Stimulated activated CD8-positive, alpha-beta memory T cell treated with anti-CD3 and anti-CD28 coated beads, Interleukin-7, amount 100 ng/mL, for 4 hours (primary cell): ENCODE data around the gene GRPEL1.
"Not testable (repeated sequence)": the region's sequence is repeated elsewhere in the genome, so short reads cannot be mapped to it uniquely, and the experiment has no call there.

Source experiments
- DNase-seq, 2 donors: peaks; one replicate each; pipeline ENCODE4 v3.0.0-alpha.2; 2020; ENCODE audit warnings: low read depth in 2 of 2

GRPEL1 gene

DNA sequence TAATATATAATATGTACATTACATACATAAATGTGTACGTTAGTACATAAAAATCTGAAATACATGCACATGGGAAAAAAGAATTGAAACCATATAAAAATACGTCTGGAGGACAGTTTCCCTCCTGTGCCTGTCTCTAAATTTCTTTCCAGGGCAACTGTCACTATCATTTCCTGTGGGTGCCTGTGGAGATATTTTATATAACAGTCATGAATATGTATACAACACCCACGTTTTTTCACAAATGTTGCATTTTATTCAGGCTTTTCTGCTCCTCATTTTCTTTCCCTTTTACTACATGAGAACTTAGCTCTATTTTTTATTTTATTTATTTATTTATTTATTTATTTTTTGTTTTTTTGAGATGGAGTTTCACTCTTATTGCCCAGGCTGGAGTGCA, 24.2 kb upstream of the GRPEL1 start:
- DNase-seq = no peak

DNA sequence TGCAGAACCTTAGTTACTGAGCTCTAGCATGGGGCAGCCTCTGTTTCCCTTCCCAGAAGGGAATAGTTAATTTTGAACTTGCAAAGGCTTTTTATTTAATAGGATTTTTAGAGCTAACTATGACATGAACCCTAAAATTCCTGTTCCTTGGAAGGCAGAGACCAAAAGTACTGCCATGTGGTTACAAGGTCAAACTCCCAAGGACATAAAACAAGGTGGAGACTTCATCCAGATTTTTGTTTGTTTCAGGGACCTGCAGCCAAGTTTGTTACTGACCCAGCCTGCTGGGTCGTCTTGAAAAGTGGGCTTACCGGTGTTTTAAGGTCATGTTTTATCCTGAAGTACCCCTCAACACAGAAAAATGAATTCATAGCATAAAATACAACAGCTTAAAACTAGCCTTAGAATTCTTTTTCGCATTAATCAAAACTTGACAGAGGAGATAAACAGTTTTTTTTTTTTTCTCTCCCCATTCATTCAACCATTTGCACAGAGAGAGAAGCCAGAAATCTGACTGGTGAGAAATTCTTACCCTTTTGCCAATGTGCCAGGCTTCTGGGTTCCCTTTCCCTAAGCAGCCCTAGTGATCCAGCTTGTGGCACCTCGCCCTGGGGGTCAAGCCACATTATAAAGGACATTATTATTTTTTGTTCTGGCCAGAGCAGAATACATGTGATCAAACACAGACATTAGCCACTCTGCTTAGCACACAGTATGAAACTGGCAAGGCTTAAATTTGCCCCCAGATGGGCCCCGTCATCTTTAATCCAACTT, 21.5 kb upstream of the GRPEL1 start:
- DNase-seq = no peak

DNA sequence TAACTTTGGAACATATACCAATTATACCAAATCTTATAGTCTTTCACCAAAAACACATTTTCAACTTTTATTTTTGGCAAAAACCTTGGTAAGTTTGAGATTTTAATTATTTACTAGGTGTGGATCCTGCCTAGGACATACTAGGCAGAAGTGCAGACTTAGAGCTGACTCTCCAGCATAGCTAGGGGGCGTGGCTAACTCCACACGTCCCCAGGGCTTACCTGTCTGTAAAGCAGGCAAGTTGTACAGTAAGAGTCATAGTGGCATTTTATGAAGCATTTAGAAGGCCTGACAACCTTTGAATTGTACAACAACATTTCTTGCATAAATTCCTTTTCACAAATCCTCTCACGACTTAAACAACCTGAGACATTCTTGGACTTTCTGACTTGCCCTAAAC, 19.2 kb upstream of the GRPEL1 start:
- no peak for DNase-seq

DNA sequence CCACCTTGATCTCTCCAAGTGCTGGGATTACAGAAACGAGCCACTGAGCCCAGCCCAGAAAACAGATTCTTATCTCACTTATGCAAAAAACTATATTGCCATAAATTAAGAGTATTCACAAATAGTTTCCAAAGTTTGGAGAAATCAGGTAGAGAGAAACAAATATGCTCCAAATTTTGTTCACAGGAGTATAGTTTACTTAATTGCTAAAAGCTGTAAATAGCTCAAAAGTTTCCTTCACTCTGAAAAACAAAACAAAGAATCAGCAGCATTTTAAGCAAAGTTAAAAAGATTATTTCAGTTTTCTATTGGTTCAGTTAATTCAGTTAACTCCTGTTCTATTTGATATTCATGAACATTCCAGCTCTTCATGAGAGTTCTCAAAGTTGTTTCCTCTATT, 18.5 kb upstream of the GRPEL1 start:
- no peak for DNase-seq

DNA sequence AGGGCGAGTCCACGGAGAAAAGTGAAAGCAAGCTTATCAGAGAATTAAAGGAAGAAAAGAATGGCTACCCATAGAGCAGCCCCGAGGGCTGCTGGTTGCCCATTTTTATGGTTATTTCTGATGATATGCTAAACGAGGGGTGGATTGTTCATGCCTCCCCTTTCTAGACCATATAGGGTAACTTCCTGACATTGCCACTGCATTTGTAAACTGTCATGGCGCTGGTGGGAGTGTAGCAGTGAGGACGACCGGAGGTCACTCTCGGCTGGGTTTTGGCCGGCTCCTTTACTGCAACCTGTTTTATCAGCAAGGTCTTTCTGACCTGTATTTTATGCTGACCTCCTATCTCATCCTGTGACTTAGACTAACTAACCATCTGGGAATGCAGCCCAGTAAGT, 16.7 kb upstream of the GRPEL1 start:
- not testable (repeated sequence) for DNase-seq

DNA sequence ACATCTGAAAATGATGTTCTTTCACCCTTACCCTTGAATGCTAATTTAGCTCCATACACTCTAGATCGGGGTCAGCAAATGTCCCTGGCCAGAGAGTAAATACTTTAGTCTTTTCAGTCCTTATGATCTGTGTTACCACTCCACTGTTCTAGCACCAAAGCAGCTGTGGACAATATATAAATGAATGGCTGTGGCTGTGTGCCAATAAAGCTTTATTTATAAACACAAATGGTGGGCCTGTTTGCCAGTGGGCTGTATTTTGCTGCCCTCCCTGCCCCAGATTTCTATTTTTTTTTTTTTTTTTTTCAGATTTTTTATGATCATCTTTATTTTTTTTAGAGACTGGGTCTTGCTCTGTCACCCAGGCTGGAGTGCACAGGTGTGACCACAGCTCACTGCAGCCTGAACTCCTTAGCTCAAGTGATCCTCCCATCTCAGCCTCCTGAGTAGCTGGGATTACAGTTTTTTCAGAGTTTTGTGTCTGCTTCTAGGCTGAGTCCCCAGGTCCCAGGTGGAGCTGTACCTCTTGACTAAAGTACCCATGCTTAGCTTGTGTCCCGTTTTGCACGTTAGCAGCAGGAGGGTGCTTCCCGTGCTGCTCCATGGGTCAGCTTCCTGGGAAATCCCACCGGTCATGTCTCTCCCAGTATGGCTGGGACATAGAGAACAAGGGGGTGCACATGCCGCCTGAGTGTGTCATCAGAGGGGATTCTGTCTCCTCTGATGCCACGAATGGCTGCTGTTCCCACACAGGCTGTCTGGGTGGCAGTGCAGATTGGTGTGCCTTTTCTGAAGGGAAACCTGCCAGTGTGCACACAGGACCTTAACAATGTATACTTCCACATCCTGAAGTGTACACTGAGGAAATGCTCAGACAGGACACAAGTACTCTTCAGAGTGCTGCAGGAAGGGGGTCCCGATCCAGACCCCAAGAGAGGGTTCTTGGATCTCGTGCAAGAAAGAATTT, 16.0 kb upstream of the GRPEL1 start:
- DNase-seq = no peak

DNA sequence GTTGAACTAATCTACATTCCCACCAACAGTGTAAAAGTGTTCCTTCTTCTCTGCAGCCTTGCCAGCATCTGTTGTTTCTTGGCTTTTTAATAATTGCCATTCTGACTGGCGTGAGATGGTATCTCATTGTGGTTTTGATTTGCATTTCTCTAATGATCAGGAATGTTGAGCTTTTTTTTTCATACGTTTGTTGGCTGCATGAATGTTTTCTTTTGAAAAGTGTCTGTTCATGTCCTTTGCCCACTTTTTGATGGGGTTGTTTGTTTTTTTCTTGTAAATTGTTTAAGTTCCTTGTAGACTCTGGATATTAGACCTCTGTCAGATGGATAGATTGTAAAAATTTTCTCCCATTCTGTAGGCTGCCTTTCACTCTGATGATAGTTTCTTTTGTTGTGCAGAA, 12.0 kb upstream of the GRPEL1 start:
- DNase-seq = not testable (repeated sequence)

DNA sequence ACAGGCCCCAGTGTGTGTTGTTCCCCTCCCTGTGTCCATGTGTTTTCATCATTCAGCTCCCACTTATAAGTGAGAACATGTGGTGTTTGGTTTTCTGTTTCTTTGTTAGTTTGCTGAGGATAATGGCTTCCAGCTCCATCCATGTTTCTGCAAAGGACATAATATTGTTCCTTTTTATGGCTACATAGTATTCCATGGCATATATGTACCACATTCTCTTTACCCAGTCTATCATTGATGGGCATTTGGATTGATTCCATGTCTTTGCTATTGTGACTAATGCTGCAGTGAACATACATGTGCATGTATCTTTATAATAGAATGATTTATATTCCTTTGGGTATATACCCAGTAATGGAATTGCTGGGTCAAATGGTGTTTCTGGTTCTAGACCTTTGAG, 11.6 kb upstream of the GRPEL1 start:
- DNase-seq = not testable (repeated sequence)

DNA sequence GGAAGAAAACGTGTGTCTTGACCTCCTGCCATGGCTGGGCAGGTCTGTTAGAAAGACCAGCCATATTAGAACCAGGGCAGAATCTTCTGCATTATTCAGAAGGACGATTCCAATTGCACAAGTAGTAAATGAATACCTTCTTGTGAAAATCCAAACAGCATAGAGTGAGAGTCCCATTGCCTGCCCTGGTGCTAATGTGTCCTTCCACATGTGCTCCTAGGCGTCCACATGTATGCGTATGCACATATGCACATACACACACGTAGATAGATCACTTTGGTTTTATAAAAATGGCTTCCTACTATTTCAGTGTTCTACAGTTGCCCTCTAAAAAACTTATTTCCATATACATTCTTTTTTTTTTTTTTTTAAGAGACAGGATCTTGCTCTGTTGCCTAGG, 10.2 kb upstream of the GRPEL1 start:
- no peak for DNase-seq

DNA sequence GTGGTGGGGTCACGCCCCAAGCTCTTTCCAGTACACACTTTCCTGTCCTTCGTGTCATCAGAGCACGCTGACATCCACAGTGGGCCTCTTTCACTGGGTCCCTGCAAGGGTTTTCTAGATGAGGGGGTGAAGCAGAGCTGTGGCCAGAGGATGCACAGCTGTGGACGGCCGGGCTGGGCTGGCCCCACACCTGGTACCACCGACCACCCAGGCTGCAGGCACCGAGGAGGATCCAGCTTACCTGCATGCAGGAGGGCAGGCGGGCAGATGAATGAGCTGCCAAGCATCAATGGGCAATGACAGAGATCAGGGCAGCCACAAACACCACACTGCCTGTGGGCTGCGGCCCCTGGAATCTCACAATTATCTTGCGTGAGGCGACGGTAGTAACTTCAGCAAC, 9.5 kb upstream of the GRPEL1 start:
- no peak for DNase-seq

DNA sequence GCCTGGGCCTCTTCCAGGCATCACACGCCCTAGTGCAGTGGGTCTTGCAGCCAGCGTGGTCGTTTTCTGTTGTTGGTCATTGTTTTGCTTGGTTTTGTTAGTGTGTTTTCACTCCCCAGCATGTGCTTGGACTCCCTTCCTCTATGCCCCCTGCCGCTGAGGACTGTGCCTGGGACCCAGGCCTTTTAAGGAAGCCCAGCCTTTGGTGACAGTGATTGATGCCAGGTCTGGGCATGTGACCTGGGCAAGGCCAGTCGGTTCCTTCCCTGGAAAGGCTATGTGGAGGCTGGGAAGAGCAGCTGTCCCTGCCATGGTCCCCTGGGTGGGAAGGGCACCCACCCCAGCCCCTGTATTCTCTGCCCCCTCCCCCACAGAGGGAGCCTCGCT, 8.8 kb upstream of the GRPEL1 start:
- no peak for DNase-seq

DNA sequence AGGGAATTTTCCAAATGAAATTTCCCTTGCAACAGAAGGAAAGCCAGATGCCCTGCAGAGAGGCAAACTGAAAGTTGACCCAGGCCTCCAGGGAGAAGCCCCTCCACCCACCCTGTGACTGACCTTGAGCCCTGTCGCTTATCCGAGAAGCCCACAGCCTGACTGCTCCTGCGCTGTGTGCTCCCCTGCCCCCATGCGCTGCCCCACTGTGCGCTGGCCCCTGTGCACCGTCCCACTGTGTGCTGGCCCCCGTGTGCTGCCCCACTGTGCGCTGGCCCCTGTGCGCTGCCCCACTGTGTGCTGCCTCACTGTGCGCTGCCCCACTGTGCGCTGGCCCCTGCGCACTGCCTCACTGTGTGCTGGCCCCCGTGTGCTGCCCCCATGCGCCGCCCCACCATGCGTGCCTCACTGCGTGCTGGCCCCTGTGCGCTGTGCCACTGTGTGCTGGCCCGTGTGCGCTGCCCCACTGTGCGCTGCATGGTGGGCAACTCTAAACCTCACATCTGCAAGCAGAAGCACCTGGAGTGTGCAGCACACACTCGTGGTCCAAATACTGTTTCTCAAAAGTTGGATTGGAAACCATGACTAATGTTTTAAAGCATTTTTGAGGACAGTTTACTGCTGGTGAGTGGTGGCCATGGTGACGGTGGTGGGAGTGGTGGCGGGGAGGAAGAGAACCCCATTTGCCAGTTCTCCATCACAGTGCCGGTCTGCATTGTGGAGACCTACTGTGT, 8.3 kb upstream of the GRPEL1 start:
- DNase-seq = no peak

DNA sequence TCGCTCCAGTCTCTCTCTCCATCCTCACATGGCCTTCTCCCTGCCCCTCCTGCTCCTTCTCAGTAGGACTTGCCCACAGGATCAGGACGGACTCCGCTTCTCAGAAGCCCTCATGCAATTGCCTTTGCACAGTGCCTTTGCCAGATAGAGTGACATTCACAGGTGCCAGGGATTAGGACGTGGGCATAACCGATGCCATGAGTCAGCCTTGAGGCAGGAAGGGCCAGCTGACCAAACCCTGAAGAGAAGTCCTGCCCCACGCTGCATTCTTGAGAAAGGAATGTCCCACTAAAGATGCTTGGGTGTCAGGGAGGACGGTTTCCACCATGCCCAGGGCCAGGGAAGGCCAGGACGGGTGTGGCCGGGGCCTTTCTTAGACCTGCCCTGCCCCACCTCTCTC, 6.6 kb upstream of the GRPEL1 start:
- DNase-seq = no peak

DNA sequence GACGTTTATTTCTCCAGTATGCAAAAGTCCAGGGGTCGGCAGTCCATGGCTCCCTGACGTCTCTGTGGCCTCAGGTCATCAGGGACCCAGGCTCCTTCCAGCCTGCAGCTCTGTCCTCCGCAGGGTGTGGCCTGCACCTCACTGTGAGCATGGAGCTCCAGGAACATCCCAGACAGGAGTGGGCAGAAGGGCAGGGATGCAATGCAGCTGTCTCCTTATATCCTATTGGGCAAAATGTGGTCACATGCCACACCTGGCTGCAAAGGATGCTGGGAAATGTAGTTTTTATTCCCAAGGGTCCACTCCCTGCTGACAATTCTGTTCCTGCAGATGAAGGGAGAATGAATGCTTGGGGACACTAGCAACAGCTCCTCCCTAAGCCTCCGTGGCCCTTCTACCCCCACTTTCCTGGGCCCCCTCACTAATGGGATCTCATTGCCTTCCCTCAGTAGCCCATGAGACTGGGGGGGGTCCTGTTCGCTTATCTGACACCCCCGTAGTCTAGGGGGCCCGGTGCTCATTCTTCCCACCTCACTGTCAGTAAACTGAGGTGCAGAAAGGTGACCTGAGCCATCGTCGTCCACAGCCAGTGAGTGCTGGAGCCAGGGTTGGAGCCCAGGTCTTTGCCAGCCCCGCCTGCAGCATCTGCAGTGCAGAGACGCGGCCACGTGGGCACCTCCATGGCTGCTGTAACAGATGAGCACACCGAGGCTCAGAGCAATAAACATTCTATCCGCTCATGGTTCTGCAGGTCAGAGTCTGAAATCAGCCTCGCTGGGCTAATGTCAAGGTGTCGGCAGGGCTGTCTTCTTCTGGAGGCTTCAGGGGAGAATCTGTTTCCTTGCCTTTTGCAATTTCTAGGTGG, 5.9 kb upstream of the GRPEL1 start:
- no peak for DNase-seq

DNA sequence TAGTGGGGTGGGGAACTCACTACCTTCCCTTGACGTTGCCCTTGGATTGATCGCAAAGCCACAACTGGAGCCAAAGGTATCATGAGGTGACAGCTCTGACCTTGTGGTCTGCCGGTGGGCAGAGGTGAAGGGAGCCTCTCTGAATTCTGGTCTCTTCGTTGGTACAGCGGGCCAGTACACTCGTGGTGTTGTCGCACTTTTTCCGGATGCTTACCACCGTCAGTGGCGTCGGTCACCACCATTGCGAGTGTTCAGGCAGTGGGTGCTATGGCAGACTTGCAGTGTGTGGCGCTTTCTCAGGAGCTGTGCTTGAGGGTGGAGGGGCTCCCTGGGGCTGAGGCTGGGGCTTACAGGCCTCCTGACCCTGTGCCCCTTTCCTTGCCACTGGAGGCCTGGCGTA, 5.2 kb upstream of the GRPEL1 start:
- DNase-seq = no peak

DNA sequence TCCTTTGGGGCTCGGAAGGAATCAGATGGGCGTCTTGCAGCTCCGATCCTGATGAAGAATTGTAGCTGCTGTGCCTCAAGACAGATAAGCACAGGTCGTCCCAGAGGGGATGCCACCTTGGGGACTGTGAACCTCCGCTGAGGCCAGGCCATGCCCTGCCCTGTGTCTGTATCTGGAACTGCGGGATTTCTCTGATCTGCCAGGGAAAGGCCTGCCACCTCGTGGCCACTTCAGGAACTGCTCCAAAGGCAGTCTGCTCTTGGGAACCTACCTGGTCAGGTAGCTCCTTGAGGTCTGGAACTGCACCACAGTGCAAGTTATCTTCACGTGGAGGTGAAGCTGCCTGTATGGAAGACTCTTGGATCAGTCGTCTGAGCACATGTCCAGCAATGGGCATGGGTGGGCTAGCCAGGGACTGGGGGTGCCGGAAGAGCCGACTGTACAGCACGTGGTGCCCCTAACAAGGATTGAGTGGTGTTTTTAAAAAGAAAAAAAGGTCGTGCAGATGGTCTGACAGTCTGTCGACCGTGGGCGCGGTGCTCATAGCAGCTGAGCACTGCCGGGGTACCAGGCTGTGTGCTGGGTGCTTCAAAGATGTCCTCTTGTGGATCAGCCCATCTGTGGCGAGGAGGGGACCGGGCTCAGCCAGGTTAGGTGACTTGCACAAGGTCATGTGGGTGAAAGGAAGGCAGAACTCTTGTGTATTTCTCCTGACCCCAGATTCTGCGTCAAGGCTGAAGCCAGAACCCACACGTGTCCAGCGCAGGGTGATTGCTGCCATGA, 3.1 kb upstream of the GRPEL1 start:
- peak; percentile 70 to 74 for DNase-seq

DNA sequence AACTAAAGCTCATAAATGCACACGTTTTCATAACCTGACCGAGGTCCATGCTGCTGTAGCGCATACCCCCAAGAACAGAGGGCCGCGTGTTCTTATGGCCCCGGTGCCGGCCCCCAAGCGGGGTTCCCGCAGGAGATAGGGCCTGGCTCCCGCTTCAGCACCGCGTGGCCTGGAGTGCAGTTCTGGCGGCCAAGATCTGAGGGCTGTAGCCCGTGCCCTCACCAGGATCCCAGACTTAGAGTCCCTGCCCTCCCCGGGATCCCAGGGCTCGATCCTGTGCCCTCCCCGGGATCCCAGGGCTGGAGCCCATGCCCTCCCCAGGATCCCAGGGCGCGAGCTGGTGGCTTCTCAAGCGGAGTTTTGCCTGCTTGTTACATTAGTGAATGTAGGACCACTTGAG, 1.0 kb upstream of the GRPEL1 start:
- no peak for DNase-seq

DNA sequence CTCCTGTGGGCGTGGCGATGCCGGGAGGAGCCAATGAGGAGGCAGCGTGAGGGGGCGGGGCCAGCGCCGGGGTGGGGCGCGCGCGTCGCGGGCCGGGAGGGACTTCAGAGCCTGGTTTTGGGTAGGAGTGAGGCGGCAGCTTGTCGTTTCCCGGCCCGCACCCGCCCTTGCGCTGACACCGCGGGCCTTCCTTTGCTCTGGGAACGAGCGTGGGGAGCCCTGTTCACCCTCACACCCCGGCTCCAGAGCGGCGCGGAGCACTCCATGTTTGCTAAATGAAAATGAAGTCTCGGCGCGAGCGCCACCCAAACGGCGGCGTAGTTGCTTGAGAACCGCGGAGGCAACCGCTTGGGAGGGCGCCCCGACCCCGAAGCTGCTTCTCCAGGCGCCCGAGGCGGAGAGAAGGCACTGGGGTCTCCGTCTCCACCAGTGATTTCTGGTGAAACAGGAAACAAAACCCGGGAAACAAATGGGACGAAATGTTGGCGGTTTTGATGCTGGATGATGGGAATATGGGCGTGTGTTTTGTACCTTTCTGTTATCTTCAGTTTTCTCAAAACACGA, 497 bp upstream of the GRPEL1 start:
- DNase-seq = no peak

DNA sequence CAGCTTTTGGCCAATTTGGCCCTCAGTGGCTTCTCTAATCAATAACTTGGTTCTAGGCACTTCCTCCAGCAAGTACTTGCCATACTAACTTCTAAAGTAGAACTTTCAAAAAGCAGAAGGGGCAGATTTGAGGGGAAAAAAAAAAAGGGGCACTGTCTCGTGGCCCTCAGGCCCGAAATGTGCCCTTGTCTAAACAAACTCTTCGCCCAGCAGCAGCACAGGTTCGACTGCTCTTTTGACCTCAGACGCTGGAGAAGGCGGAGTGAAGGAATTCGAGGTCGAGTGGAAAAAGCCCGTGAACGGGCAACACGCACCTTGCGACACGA, 775 bp downstream of the GRPEL1 start:
- no peak for DNase-seq

DNA sequence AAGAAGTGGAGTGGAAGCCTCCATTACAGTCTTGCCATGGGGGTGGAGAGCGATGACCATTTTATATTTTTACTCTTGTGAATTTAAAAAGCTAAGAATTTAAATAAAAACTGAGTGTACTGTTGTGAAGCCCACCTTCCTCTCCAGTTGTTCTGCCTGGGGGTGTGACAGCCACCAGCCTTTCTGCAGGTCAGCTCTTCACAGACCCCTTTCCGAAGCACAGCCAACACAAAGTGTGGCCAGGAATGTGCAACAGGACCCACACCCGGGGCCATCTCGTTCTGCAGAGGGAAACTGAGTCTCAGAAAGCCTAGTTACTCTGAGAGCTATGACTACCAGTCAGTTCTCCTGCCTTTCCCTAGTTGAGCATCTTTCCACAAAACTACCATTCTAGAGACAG, 1.4 kb downstream of the GRPEL1 start:
- DNase-seq = no peak
